Colonic mucosa (tissue), 4 donors: ENCODE measurements around the gene MCUB. TPM values are rescaled to one million over a fixed set of nuclear protein-coding genes. Genes with fewer than 3 reads are reported as not detected.

Experiments used
- DNase-seq: peaks from one replicate; pipeline ENCODE4 v3.0.0-alpha.2; 2020
- H3K27ac ChIP-seq: fragments of 200-600 bp; one replicate; pipeline ENCODE4 v1.8.0; 2021
- H3K27me3 ChIP-seq: fragments of 200-600 bp; one replicate; pipeline ENCODE4 v1.8.0; 2021
- H3K36me3 ChIP-seq: fragments of 200-600 bp; one replicate; pipeline ENCODE4 v1.8.0; 2021
- H3K4me1 ChIP-seq: fragments of 200-600 bp; one replicate; pipeline ENCODE4 v1.8.0; 2021; ENCODE audit warnings: mild to moderate bottlenecking
- H3K4me3 ChIP-seq: fragments of 200-600 bp; one replicate; pipeline ENCODE4 v1.8.0; 2021
- H3K9ac ChIP-seq, 2 donors: one replicate each; pipeline ENCODE4 v1.7.0; 2013; ENCODE audit warnings: control low read depth in 2 of 2, low read depth in 2 of 2, low read length in 2 of 2
- H3K9me3 ChIP-seq: fragments of 200-600 bp; one replicate; pipeline ENCODE4 v1.8.0; 2021
- intact Hi-C: fragments of 100-400 bp; cut with DNase I; formaldehyde crosslinking; loops from one replicate; pipeline ENCODE4 v1.14.1; 2022
- total RNA-seq, 2 donors: library from RNA; stranded (reverse); fragmentation: NEBNext Ultra II Directional in 1 of 2; extraction: Animal tissue kit (Norgen Biotek cat#: 25700) in 1 of 2; gene quantifications; one replicate each; pipeline ENCODE4 v1.2.1, GENCODE V29; 2021
- TF ChIP-seq, protein P1 (sequence below): fragments of 200-600 bp; IDR thresholded peaks from one replicate; pipeline ENCODE4 v1.8.0; 2022; ENCODE audit warnings: antibody characterized with exemption, mild to moderate bottlenecking
- donor health status: healthy.
- donor health status: DM: no; HTN: no; CAD: no.
- donor health status: DM: no; HTN: no; CAD: no.

Gene MCUB
- total RNA-seq, 2 donors from 2014 or later, result 10.4 to 11.7 TPM

DNA sequence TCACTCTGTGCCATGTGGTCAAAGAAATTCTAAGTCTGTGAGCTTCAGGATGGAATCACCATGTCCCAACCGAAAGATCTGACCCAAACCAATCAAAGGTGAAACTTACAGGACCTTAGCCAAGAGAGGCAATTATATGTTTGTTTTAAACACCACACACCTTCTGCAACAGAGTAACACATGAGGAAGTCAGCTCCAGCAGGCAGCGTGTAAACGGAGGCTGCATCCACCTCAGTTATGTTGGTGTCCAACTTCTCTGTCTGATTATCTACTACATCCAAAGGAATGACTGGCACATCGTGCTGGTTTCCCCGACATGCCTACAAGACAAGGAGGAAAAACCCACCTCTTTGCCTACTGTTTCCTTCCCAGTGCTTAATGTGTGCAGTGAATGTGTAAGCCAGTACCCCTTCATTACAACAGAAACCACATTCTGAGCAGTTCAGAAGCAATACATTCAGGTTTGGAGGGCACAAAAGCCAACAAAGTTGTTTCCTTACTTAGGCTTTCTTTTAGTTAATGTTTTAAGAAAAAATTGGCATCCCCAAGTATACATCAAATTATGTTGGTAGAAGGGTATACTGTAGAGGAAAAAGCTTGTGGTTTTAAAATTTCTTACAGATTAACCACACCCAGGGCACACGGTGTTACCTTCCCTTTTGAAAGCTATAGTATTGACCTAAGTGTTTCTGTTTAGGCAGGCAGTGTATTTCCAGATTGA is 130.8 kb downstream of the MCUB start:
- intact Hi-C loops, result no loop called here
- H3K27ac ChIP-seq, result no peak overlapping the region
- H3K9me3 ChIP-seq, result no peaks in the 10 kb centered on the region
- H3K4me1 ChIP-seq, result no peaks in the 10 kb centered on the region
- peaks cover 7% of the 10 kb centered on the region for H3K36me3 ChIP-seq
- no peaks in the 10 kb centered on the region for H3K27me3 ChIP-seq
- TF ChIP-seq, protein P1, sequence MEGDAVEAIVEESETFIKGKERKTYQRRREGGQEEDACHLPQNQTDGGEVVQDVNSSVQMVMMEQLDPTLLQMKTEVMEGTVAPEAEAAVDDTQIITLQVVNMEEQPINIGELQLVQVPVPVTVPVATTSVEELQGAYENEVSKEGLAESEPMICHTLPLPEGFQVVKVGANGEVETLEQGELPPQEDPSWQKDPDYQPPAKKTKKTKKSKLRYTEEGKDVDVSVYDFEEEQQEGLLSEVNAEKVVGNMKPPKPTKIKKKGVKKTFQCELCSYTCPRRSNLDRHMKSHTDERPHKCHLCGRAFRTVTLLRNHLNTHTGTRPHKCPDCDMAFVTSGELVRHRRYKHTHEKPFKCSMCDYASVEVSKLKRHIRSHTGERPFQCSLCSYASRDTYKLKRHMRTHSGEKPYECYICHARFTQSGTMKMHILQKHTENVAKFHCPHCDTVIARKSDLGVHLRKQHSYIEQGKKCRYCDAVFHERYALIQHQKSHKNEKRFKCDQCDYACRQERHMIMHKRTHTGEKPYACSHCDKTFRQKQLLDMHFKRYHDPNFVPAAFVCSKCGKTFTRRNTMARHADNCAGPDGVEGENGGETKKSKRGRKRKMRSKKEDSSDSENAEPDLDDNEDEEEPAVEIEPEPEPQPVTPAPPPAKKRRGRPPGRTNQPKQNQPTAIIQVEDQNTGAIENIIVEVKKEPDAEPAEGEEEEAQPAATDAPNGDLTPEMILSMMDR, result no peak
- DNase-seq, result no peak
- H3K4me3 ChIP-seq, result no peak overlapping the region
- H3K9ac ChIP-seq, result no peak overlapping the region

DNA sequence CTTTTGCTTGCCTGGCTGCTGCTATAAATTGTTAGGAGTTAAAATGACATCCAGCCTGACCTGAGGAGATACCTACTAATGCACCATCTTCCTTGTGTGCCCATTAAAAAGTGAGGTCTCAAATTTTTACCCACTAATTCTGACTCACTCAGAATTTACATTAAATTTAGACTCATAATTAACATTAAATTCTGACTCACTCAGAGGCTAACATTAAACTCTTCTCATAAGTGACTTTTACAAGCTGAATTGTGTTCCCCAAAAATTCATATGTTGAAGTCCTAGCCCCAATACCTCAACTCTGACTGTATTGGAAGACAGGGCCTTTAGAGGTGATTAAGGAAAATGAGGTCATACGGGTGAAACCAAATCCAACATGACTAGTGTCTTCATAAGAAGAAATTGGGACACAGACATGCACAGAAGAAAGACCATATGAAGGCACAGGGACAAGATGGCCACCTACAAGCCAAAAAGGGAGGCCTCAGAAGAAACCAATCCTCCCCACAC is 131.4 kb downstream of the MCUB start:
- peaks cover 7% of the 10 kb centered on the region for H3K36me3 ChIP-seq
- H3K4me1 ChIP-seq, result no peaks in the 10 kb centered on the region
- no peak overlapping the region for H3K4me3 ChIP-seq
- intact Hi-C loops, result no loop called here
- DNase-seq, result no peak
- H3K9ac ChIP-seq, result no peak overlapping the region
- H3K27ac ChIP-seq, result no peak overlapping the region
- no peaks in the 10 kb centered on the region for H3K27me3 ChIP-seq
- TF ChIP-seq, protein P1, result no peak
- H3K9me3 ChIP-seq, result no peaks in the 10 kb centered on the region

DNA sequence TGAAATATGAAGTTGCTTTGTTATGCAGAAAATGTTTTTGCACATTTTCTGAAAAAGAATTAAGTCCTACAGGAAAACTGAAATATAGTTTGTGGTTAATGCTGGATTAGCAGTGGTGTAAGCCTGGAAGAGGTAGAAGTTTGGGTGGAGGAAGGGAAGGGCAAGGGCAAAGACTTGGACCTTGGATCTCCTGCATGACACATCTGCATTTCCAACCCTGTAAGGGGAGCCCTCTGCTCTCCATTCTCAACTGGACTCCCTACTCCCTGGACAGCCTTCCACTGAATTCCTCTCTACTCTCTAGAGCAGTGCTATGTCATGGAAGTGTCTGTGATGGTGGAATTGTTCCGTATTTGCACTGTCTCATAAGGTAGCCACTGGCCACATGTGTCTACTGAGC is 138.6 kb downstream of the MCUB start:
- H3K4me1 ChIP-seq, result no peaks in the 10 kb centered on the region
- TF ChIP-seq, protein P1, result no peak
- H3K9ac ChIP-seq, result no peak overlapping the region
- no peak overlapping the region for H3K4me3 ChIP-seq
- H3K9me3 ChIP-seq, result no peaks in the 10 kb centered on the region
- H3K36me3 ChIP-seq, result peaks cover 7% of the 10 kb centered on the region
- no peak for DNase-seq
- intact Hi-C loops, result no loop called here
- no peaks in the 10 kb centered on the region for H3K27me3 ChIP-seq
- H3K27ac ChIP-seq, result no peak overlapping the region

DNA sequence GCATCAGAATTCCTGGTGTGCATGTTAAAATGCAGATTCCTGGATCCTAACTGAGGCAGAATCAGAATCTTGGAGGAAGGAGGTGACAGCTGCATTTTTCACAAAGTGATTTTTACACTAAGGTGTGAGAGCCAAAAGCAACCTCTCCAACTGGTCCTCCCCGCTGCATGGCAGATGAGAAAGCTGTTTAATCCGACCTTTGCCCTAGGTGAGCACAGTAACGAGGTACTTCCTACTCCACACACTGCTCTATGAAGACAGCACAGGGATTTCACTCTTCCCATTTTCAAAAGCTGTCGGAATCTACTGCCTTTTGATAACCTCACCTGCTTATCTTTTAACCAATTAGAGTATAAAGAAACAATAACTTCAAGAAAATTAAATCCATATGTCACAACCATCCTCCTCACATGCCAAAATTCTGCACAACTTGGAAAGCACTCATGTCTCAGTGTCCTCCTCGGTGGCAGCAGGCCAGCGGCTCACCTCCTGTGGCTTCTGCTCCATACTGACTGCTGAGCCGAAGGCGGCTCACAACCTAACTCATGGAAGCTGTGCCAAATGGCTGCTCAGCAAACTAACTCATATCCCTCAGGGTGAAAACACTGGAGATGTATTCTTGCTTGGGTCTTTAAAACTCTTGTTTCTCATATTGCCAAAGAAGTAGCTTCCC is 139.6 kb downstream of the MCUB start:
- TF ChIP-seq, protein P1, result no peak
- no peaks in the 10 kb centered on the region for H3K27me3 ChIP-seq
- H3K36me3 ChIP-seq, result no peaks in the 10 kb centered on the region
- no peaks in the 10 kb centered on the region for H3K9me3 ChIP-seq
- H3K4me1 ChIP-seq, result no peaks in the 10 kb centered on the region
- no peak overlapping the region for H3K4me3 ChIP-seq
- DNase-seq, result peak; percentile 73
- H3K9ac ChIP-seq, result peak overlapping the region in 1 of 2 donors; percentile 28
- H3K27ac ChIP-seq, result peak overlapping the region; percentile 45
- intact Hi-C loops, result loop anchor here (5.0 kb wide), 2 partner anchors 103 to 267 kb away; partner anchors contain the start of genes CFI and SEC24B

DNA sequence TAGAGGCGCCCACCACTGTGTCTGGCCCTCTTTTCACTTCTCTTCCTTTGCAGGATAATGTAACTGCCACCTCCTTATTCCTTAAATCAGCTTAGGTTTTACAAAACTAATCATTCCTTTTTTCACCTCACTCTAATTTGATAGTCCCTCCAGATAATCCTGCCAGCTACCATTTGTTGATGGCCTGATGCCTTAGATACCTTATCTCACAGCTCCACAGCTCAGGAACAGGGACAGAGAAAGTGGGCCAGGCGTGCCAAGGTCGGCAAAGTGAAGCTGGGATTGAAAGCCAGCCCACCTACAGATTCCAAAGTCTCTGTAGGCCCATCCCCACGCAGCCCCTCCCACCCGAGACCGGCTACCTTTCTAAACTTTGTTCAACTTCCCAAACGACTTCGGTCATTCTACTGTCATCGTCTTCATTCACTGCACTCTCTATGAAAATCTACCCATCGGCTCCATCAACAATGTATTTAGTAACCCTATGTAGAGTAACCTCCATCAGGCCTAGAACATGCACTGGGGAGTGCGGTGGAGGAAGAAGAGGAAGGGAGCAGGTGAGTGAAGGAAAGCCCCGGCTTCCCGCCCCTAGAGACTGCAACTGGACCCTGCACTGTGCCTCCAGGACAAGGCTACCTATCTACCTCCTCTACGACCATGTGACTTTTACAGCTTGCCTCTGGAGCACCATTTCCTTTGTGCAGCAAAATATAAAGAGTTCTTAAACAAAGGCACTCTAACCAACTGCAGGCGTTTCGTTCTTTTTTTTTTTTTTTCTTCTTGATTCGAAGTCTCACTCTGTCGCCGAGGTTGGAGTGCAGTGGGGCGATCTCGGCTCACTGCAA is 141.7 kb downstream of the MCUB start:
- Histone ChIP-seq H3K36me3 (no peaks in the 10 kb centered on the region), H3K27ac (peak overlapping the region; percentile 96), H3K27me3 (no peaks in the 10 kb centered on the region), H3K4me3 (peak overlapping the region; percentile 81), H3K4me1 (no peaks in the 10 kb centered on the region), H3K9me3 (no peaks in the 10 kb centered on the region), H3K9ac (peak overlapping the region in 1 of 2 donors; percentile 89)
- peak; percentile 68 for DNase-seq
- TF ChIP-seq, protein P1, result no peak
- intact Hi-C loops, result loop anchor here (5.0 kb wide), 2 partner anchors 101 to 269 kb away; partner anchors contain the start of genes CFI and SEC24B
